NCI-H1092 (cell line): ENCODE results near the gene ACVR1B.
"Not testable (repeated sequence)": the region's sequence is repeated elsewhere in the genome, so short reads cannot be mapped to it uniquely, and the experiment has no call there.

Source experiments
- DNase-seq: peaks from one replicate; lab custom pipeline; 2025; lab: John Stamatoyannopoulos, UW

ACVR1B gene

DNA sequence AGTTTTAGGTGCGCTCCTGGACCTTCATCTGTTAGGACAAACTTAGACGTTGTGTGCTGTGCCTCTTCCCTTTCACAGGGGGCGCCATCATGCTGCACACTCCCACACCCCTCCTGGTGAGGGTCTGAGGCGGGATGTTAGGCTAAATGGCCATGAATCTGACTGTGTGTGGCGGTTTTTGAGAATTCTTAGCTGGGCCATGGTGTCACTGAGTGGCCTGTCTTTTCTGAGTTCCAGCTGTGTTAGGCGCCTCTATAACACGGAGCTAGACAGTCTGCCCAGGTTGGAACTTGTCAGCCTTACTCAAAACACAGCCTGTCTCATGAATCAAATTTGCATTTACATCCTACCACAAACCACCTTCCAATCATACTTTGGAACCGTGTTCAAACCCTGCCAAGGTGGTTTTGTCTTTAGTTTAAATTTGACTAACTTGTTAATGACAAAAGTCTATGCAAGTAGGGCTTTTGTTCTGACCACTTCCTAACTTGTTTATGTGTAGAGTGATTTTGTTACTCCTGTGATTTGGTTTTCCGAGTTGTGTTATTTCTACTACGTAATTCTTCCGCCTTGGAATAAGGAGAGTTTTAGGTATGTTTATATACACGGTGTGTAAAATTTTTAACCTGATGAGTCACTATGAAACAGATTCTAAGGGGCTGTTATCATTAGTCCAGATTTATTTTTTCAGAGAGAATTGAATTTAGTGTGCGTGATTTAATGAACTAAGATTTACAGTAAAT, 19.6 kb downstream of the ACVR1B start:
- no peak for DNase-seq

DNA sequence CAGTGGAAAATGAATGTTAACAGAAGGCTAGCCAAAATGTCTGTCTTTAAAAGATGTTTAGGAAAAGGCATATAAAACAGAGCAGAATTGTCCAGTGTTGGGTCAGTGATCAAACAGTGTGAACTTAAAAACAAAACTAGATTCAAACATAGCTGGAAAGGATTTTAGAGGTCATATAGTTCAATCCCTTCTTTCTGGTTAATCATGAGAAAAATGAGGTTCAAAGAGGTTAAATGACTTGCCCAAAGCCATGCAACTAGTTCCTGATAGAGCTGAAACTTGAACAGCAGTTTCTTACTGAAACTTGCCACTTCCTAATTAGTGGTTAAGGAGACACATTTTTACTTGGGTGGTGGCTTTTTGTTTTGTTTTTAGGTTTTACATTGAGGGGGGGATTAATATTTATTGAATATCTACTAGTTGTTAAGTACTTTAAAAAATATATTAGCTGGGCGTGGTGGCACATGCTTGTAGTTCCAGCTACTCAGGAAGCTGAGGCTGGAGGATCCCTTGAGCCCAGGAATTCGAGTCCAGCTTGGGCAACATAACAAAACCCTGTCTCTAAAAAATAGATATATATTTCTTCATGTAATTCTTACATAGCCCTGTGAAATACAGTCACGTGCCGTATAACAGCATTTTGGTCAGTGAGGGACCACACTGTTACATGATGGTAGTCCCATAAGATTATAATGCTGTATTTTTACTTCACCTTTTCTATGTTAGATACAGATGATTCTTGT, 20.4 kb downstream of the ACVR1B start:
- no peak for DNase-seq

DNA sequence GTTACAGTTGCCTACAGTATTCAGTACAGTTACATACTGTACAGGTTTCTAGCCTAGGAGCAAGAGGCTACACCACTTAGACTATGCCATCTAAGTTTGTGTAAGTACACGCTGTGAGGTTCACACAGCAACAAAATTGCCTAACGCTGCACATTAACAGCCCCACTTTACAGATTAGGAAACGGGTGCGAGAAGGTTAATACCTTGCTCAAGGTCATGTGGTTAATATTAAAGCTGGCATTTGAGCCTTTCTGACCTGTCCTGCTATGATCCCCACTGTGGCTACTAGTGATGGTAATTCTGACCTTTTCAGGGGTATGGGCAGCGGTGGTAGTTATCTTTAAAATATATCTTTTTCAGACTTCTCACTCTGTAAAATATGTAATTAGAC, 20.9 kb downstream of the ACVR1B start:
- no peak for DNase-seq

DNA sequence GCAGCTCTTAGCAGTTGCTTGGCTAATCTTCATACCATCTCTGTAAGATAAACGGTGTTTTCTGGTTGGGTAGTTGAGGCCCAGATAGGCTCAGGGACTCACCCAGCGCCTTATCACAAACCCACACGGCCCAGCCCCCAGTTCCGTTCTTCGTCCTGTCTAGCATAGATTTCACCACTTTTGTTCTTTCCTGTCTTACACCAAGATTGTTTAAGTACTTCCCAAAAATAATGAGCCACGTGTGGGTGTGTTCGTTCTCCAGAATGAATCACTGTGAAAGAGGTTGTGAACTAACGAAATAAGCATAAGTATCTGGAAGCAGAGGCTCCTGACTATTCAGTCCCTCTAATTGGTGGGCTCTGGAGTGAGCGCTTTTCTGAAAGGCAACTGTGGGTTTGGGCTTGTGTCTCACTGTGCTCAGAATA, 21.4 kb downstream of the ACVR1B start:
- DNase-seq: no peak

DNA sequence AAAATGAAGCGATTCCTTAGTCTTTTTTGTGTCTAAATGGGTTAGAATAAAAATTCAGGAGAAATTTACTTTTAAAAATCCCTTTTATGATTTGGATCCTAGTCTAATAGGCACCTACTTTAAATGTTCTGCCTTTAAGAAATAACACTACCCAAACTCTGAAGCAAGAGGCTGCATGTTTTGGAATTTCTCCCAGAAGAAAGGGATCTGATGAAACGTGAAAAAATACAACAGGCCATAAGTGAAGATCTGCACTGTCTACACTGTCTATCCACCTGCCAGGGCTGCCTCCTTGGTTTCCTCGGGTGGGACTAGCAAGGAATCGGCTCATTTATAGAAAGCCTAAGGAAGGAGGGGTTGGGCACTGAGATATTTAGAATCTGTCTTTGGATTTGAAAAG, 22.1 kb downstream of the ACVR1B start:
- DNase-seq: no peak

DNA sequence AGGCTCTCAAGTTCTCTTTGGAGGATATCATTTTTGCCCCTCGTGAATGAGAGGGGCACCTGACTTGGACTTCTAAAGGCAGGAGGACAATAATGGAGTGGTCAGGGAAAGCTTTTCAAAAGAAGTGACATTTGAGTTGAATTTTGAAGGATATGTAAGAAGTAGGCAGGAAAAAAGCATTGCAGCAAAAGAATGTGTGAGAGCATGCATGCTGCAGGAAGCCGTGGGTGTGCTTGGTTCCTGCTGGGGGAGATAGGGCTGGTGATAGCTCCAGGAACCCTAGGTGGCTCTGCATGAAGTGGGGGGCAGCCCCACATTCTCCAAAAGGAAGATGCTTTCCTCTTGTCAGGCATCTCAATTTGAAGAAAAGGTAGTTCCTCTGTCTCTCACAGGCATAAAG, 23.1 kb downstream of the ACVR1B start:
- no peak for DNase-seq

DNA sequence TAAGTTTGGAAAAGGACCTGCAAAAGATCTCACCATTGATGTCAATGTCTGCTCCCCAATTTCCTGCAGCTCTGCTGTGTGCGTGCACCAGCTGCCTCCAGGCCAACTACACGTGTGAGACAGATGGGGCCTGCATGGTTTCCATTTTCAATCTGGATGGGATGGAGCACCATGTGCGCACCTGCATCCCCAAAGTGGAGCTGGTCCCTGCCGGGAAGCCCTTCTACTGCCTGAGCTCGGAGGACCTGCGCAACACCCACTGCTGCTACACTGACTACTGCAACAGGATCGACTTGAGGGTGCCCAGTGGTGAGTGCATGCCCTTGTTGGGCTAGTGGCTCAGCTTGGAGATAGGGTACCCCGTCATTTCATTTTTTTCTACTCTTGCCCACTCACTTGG, 23.7 kb downstream of the ACVR1B start:
- no peak for DNase-seq

DNA sequence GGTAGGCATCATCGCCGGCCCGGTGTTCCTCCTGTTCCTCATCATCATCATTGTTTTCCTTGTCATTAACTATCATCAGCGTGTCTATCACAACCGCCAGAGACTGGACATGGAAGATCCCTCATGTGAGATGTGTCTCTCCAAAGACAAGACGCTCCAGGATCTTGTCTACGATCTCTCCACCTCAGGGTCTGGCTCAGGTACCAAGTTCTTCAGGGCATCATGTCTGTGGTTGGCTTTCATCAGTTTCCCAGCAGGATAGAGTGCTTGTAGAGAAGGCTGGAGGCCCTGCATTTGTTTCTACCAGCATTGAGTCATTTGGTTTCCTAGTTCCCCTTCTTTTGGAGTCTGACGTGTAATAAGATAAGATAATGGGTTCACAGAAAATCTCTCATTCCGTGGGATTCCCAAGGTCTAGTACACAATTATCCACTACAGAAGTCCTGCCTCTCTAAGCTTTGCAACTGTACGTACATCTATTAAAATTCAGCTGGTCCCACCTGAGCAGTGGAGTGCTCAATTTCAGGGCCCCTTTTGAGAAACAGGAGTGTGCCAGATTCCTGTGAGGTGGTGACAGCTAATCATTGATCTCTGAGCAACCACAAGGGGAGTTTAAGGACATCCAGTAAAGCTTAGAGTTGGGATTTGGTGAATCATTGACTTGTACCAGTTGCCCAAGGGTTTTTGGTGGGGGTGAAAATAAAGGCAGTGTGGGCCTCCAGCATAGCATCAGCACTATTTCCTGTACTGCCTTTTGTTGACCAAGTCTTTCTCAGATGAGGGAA, 25.1 kb downstream of the ACVR1B start:
- no peak for DNase-seq

DNA sequence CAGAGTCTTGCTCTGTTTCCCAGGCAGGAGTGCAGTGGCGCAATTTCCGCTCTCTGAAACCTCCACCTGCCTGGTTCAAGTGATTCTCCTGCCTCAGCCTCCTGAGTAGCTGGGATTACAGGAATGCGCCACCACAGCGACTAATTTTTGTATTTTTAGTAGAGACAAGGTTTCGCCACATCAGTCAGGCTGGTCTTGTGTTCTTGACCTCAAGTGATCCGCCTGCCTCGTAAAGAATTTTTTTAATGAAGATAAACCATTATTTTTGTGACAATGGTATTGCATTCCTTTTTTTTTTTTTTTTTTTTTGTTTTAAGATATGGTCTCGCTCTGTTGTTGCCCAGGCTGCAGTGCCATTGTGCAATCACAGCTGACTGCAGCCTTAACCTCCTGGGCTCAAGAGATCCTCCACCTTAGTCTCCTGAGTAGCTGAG, 25.8 kb downstream of the ACVR1B start:
- no peak for DNase-seq

DNA sequence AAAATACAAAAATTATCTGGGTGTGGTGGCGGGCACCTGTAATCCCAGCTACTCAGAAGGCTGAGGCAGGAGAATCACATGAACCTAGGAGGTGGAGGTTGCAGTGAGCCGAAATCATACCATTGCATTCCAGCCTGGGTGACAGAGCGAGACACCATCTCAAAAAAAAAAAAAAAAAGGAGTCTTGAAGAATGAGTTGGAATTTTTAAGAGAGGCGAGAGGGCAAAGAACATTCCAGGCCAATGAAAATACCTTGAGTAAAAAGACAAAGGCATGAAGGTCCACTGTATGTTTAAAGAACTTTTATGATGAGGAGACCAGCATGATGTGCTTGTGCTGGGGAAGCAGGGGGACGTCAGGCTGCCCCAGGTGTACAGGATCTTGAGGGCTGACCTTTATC, 27.8 kb downstream of the ACVR1B start:
- DNase-seq: not testable (repeated sequence)

DNA sequence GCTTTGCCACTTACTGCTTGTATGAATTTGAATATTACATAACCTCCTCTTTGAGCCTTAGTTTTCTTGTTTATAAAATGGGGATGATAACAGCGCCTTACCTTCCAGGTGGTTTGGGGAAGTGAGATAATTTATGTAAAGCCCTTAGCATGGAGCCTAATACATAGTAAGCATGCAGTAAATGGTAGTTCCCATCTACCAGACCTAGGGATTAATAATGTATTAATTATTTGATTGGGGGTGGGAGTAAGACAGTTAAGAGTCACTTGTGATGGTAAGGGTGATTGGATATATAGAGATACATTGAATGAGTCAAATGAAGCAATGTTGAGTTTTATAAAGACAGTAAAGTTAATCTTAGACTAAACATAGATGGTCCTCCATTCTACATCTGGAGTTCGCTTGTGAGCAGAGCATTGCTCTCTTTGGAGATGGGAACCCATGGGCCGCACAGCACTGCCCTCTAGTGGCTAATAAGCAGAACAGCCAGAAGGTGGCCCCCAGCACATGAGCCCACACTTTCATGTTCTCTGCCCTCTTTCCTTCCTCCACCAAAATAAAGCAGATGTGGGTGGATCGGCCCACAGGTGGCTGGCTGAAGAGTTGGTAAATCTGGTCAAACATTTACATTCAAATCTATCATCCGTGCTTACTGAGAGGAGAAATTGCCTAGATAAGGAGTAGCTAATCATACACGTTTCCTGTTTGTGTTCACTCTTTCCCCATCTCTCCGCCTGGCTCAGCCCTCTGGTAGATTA, 28.7 kb downstream of the ACVR1B start:
- peak; percentile 14 for DNase-seq

DNA sequence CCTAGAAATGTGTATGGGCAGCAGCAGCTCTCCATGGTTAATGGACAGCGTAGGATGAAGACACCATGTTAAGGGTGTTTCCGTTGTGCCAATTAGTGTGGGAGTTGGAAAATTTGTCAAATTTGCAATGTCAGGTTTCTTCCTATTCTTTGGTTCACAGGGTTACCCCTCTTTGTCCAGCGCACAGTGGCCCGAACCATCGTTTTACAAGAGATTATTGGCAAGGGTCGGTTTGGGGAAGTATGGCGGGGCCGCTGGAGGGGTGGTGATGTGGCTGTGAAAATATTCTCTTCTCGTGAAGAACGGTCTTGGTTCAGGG, 29.3 kb downstream of the ACVR1B start:
- no peak for DNase-seq

DNA sequence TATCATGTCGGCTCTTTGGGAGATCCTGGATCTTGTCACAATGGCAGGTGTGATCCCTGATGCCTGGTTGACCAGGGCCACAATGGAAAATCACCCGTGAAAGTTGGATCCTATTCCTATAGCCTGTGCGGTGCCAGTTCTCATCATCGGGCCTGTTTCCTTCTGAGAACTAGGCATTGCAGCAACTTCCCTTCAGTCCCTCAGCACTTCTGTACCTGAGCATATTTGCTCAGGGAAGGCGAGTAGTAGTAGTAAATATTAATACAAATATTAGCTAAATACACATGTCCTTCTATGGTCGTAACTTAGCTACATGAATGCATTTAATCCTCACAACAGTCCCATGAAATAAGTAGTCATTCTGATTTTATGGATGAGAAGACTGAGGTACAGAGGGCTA, 33.2 kb downstream of the ACVR1B start:
- DNase-seq: no peak

DNA sequence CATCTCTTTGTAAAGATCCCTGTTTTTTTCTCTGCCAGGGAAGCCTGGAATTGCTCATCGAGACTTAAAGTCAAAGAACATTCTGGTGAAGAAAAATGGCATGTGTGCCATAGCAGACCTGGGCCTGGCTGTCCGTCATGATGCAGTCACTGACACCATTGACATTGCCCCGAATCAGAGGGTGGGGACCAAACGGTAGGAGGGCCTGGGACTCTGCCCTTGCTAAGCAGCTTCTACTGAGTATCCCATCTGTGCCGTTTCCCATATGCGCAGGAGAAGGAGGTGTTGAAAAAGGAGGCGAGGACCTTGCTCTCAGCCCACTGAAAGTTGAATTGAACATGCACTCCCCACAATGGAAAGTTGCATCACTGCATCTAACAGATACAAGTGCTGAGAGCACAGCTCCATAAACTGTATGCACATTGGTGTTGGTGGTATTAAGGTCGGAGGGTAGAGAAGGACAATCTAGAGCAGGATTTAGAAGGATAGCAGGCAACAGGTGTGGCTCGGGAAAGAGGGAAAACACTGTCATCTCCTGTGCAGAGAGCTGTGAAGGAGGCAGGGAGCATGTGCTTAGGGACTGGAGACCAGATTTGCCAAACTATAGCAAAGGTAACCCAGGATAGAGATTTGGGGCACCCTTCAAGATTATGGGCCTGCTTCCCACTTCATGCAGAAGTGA, 33.8 kb downstream of the ACVR1B start:
- DNase-seq: no peak

DNA sequence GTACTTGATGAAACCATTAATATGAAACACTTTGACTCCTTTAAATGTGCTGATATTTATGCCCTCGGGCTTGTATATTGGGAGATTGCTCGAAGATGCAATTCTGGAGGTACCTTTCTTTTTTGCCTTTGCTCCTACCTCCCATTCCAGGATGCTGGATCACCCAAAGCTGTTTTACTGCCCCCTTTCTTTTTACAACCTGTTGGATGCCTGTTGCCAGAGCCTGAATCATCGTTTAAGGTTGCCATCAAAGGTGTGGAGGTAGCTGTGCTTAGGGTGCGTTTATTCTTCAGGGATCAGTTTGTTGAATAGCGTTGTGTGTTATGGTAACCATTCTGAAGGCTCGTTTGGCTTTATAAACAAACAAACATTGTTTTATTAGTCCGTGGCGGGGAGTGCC, 35.3 kb downstream of the ACVR1B start:
- no peak for DNase-seq

DNA sequence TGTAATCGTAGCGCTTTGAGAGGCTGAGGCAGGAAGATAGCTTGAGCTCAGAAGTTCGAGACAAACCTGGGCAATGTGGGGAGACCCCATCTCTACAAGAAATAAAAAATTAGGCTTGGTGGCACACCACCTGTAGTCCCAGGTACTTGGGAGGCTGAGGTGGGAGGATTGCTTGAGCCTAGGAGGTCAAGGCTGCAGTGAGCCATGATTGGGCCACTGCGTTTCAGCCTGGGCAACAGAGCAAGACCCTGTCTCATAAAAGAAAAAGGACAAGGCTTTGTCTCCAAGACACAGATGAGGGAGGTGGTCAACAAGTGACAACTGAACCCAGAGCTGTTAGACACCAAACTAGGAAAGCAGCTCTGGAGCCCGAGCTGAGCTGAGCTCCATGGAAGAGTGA, 40.7 kb downstream of the ACVR1B start:
- DNase-seq: no peak

DNA sequence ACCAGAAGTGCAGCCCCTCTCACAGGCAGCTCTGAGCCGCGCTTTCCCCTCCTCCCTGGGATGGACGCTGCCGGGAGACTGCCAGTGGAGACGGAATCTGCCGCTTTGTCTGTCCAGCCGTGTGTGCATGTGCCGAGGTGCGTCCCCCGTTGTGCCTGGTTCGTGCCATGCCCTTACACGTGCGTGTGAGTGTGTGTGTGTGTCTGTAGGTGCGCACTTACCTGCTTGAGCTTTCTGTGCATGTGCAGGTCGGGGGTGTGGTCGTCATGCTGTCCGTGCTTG, 43.0 kb downstream of the ACVR1B start:
- no peak for DNase-seq

DNA sequence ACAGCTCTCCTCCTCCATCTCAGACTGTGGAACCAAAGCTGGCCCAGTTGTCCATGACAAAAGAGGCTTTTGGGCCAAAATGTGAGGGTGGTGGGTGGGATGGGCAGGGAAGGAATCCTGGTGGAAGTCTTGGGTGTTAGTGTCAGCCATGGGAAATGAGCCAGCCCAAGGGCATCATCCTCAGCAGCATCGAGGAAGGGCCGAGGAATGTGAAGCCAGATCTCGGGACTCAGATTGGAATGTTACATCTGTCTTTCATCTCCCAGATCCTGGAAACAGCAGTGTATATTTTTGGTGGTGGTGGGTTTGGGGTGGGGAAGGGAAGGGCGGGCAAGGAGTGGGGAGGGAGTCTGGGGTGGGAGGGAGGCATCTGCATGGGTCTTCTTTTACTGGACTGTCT, 43.5 kb downstream of the ACVR1B start:
- no peak for DNase-seq

DNA sequence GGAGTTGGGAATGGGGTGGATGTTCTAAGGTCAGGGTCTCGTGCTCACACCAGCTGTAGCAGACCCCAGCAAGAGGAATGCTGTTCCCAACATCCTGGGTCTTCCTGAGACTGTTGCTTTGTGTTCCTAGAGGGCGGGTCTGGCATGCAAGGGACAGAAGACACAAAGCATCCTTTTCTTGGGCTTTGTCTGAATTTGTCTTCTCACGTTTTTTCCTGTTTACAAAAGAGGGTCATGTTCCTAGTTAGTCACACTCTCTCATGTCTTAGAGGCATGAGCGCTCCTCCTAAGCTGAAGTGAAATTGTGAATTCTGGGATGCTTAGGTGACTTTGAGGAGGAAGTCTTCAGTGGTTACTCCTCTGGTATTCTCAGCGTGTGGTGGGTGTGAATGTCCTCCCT, 45.6 kb downstream of the ACVR1B start:
- no peak for DNase-seq

DNA sequence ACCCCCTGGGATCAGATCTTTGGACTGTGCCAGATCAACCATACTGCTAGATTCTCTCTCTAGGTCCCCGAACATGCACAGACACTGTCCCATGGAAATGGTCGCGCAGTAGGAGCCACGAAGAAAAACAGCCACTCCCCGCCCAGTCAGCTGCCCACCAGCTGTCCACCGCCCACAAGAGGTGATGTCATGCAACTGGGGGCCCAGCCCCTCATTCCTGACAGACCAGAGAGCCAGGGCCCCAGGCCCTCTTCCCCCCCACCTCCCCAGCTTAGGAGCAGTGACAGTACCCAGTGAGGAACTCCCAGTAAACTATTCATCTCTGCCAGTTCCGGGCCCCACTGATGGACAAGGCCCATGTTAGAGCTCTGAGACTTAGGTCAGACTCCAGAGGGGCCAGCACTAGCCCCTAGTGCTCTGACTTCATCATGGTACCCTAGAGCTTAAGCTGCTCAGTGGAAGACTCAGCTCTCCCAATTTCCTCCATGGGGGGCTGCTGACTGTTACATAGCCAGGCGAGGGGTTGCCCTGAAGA, 51.6 kb downstream of the ACVR1B start:
- DNase-seq: no peak

DNA sequence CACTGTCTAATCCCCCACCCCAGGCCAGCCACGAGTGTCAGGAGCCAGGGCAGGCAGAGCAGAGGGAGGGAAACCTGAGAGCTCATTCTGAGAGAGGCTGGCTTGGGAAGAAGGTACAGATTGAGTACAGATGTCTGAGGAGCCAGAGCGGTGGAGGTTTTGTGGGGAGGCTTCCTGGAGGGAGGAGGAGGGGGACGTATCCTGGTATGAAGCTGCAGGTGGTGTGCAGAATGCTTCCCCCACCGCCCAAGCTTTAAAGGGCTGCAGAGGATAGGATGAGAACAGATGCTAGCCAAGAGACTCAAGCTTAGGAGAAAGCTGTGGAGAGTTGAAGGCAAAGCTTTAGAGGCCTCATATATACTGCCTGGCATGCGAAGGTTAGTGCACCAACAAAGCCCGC, 52.1 kb downstream of the ACVR1B start:
- DNase-seq: no peak
